Activated CD4-positive, CD25-positive, alpha-beta regulatory T cell (primary cell): ENCODE measurements around the gene MPP3.

ENCODE experiments used
- DNase-seq, 4 experiments: peaks; one replicate each; lab custom pipeline; 2025; lab: John Stamatoyannopoulos, UW

The MPP3 gene

GRCh38 chr17:43832168-43832975 is 574 bp downstream of the MPP3 start:
- no peak for DNase-seq

DNA sequence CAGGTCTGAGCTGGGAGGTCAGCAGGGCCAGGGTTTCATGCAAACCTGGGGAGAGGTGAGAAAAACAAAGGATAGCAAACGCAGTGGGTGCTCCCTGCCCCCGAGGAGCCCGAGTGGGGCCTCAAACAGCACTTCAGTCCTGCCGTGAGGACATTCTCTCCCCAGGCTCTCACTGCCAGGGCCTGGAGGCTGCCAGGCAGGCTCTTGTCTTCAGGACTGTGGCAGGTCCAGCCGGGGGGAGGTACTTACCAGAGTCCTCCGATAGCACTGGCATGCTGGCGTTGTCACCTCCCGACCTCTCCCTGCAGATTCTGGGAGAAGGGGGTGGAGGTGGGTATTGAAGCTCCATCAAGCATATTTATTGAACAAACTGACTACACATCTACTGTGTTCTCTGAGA is 1.3 kb downstream of the MPP3 start:
- no peak for DNase-seq

- DNase-seq: no peak
Measured at GRCh38 chr17:43830510-43831140, 2.3 kb downstream of the MPP3 start.

GRCh38 chr17:43829738-43830137 is 3.2 kb downstream of the MPP3 start:
- no peak for DNase-seq

- DNase-seq: no peak
Measured at GRCh38 chr17:43827596-43827995, 5.3 kb downstream of the MPP3 start.

DNA sequence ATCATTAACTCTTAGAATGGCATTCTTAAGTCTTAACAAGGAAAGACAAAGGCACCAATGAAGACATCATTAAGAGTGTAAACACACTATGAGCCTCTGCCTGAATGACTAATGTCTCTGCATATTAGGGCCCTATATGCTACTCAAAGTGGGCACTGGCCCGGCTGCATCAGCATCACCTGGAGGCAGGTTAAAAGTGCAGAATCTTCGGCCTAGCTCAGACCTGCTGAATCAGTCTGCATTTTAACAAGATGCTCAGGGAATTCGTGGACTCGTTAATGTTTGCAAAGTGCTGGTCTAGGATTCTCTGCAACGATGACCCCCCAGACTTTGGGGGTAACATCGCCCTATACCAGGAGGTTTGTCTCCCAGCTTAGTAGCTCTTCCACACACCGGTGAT is 6.7 kb downstream of the MPP3 start:
- no peak for DNase-seq

- no peak for DNase-seq
Measured at GRCh38 chr17:43825567-43825966, 7.4 kb downstream of the MPP3 start.

- DNase-seq: no peak
Measured at GRCh38 chr17:43823350-43824084, 9.4 kb downstream of the MPP3 start.

GRCh38 chr17:43822570-43823190 is 10.3 kb downstream of the MPP3 start:
- no peak for DNase-seq

- DNase-seq: no peak
Measured at GRCh38 chr17:43820759-43821158, 12.2 kb downstream of the MPP3 start.

GRCh38 chr17:43818966-43819365 is 14.0 kb downstream of the MPP3 start:
- no peak for DNase-seq

GRCh38 chr17:43817826-43818225 is 15.1 kb downstream of the MPP3 start:
- no peak for DNase-seq

DNA sequence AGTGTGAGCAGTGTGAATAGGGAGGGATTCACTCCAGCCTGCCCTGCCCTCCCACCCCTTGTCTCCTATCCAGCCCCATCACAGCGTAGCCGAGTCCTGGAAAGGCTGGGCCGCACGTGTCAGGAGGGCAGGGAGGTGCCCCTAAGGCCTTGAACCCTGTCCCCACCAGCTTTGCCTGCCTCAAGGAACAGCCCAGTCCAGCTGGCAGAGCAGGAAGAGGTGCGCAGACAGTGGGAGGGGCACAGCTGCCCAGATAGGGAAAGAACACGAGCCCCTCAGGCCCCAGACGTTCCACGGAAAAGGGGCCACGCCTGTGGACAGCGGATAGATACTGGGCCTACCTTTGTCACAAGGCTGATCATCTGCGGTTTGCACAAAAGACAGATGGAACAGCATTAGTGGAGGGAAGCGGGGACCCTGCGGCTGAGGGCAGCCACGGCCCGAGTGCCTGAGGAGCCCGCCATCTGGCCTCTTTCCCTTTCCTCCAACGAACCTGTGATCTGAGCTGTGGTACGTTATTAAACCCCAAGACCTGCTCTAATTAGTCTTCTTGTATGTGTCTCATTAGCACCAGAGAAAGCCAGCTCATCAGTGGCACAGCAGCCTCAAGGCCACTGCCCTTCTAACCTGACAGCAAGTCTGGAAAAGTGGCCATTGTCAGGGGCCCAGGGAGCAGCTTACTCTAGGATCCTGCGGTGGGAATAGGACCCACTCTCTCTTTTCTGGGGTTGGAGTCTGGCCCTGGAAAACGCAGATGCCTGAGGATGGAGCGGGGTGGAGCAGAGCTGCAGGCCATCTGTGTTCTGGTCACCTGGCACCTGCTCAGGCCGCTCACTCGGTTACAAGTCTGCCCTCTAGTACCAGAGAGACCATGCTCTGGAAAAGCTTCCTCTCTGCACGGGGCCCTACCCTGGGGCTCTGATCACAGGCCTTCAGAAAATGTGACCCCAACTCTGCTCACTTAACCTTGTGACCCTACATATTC is 16.3 kb downstream of the MPP3 start:
- no peak for DNase-seq

DNA sequence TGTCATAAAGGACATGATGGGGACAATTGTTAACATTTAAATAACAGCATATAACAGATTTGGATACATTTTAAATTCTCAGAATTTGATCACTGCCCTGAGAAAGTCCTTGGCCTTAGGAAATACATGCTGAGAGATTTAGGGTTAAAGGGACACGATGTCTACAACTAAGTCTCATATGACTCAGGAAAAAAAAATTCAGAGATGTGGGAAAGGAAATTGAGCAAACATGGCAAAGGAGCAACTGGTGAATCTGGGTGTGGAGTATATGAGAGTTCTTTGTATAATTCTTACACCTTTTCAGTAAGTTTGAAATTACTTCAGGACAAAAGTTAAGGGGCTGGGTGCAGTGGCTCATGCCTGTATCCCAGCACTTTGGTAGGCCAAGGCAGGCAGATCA is 18.2 kb downstream of the MPP3 start:
- no peak for DNase-seq

DNA sequence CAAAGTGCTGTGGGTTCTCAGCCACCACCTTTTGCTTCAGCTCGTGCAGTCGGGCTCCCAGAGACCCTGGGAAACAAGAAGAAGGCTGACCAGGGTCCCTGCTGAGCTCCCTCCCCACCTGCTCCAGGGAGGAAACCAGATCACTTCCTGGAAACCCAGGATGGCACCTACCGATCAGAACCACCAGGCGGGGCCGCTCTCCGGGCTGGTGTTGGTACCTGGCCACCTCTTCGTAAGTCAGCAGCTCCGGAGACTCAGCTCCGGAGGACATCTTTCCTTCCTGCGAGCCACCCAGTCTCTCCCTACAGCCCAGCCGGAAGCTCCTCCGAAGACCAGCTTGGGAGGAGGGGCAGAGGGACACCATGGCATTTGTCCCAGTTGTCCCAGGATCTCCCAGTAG is 18.9 kb downstream of the MPP3 start:
- no peak for DNase-seq

DNA sequence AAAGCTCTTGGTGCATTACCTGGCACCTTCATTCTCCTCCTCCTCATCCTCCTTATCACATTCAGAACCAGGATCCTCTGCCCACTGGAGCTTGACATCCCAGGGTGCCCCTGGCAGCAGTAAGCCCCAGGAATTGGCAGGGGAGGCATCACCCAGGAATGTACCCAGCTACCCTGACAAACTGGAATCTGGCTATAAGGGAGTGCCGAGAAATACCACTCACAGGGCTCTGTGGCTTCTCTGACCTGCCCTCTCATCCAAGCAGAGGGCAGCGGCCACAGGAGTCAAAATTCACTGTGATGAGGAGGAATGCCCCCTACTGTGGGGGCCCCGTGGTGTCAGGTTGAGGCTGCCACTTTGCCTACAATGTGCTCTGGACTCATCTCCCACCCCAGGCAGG is 19.6 kb downstream of the MPP3 start:
- no peak for DNase-seq

DNA sequence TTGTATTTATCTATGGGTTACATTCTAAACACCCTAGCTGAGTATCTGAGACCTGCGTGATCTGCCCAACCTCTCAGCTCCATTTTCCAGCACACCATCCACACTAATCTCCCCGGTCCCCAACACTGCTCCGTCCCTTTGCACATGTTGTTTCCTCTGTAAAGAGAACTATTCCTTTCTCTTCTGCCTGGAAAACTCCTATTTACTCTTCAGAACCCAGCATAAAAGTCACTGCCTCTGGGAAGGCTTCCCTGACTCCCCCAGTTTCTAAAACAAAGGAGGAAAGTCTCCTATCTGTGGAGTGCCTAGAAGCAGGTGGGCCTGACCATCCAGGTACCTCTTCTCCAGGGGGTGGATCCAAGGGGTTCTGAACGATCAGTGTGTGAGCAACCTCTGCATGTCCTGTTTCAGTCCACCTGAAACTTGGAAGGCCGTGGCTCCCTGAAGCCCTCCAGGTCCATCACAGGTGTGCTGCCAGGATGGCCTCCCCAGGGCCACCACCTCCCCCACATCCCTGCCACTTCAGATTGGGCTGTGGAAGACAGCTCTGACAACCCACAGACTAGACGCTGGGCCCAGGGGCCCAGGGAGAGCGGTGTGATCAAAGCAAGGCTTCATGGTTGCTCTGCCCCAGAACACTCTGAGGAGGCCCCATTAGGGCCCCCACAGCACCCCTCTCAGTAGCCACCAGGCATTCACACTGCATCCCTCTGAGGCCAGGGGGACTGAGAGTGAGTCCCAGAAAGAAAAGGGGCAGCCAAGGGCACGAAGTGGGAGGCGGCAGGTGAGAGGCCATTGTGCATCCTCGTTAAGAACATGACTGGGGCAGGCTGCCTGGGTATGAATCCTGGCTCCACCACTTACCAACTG is 20.3 kb downstream of the MPP3 start:
- DNase-seq: no peak

DNA sequence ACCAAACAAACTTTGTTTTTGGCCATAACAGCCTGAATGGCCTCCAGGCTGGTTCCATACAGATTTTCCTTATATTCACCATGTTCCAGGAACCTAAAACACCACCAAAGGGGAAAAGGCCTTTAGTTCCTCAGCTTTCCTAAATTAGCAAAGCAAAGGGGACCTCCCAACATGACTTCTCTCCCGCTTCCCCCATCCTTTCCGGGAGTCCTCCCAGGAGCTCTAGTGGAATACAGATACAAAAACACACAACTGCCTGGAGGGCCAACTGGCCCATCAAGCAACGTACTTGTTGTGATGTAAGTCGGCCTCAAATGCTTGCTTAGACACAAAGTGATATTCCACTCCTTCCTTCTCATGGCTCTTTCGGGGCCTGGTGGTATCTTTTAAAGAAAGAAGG is 22.1 kb downstream of the MPP3 start:
- DNase-seq: no peak

DNA sequence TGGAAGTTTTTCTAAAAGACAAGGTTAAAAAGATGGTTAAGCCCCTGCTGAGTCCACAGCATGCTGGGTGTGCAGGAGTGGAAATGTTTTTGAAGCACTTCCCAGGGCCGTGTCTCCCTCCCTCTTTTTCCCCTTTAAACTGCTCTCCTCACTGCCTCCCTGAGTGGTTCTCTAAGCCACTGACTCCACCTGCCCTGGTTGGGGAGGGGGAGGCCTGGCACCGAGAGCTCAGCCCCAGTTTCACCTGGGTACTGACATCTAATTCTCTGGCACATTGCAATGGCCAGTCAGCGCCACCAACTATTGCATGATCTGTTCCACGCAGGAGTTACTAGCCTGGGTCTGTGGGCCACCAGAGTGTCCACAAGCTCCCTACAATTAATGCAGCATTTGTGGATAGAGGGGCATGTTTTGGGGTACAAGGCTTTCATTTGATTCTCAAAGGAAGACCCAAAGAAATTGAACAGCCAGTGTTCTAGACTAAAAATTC is 22.7 kb downstream of the MPP3 start:
- no peak for DNase-seq

- no peak for DNase-seq
Measured at GRCh38 chr17:43809121-43809520, 23.8 kb downstream of the MPP3 start.
